HG03378 (cell line): ENCODE data around the gene MEIOB.

Source experiments
- ATAC-seq: cut with Tn5 transposase; IDR thresholded peaks from one replicate; pipeline ENCODE4 v1.9.1; 2021; ENCODE audit warnings: mild to moderate bottlenecking, moderate library complexity; ENCODE audit not compliant: unreplicated experiment

The MEIOB gene

GRCh38 chr16:1832838-1833454 is 39.0 kb downstream of the MEIOB start:
- ATAC-seq: no peak

DNA sequence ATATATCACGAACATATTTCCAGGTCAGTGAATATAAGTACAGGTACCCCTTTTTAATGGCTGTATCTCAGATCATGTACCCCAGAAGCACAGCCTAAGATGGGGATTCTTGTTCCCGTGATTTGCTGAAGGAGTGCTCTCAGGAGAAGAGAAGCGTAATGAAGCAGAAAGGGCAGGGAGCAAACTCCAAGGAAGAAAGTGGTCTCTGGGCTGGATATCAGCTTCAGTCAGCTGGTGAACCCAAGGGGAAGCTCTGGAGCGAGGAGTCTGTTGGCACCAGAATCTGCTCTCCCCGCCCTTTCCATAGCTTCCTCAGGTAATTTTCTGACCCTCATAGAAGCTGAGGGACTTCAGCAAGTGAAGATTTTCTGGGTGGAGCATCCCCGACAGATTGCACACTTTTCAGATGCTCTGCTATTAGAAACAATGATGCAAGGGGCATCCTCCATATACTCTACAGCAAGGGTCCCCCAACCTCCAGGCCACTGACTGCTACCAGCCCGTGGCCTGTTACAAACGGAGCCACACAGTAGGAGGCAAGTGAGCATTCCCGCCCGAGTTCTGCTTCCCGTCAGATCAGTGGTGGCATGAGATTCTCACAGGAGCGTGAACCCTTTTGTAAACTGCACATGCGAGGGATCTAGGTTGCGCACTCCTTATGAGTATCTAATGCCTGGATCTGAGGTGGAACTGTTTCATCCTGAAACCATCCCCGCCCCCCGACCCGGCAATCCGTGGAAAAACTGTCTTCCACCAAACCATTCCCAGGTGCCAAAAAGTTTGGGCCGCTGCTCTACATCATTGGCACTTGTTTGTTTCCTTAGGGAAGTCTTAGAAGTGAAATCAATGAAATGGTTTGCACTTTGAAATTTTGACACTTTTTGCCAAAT is 40.5 kb downstream of the MEIOB start:
- ATAC-seq: no peak

DNA sequence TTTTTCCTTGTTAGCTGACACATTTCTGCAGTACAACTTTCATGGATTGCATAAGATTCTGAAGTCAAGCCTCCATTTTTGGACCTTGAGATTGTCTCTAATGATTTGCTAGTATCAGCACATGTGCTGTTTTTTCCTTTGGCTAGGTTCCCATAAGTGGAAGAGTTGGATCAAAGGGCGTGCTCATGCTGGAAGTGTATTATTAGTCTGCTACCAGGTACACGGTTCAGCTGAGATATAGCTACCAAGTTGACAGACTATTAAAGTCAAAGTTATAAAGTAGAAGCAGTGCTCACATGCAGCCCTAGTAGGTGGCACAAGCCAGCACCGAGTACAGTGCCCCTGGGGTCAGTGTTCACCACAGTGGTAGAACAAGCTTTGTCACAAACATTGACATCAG is 41.8 kb downstream of the MEIOB start:
- ATAC-seq: no peak

GRCh38 chr16:1828645-1829410 is 43.1 kb downstream of the MEIOB start:
- no peak for ATAC-seq

DNA sequence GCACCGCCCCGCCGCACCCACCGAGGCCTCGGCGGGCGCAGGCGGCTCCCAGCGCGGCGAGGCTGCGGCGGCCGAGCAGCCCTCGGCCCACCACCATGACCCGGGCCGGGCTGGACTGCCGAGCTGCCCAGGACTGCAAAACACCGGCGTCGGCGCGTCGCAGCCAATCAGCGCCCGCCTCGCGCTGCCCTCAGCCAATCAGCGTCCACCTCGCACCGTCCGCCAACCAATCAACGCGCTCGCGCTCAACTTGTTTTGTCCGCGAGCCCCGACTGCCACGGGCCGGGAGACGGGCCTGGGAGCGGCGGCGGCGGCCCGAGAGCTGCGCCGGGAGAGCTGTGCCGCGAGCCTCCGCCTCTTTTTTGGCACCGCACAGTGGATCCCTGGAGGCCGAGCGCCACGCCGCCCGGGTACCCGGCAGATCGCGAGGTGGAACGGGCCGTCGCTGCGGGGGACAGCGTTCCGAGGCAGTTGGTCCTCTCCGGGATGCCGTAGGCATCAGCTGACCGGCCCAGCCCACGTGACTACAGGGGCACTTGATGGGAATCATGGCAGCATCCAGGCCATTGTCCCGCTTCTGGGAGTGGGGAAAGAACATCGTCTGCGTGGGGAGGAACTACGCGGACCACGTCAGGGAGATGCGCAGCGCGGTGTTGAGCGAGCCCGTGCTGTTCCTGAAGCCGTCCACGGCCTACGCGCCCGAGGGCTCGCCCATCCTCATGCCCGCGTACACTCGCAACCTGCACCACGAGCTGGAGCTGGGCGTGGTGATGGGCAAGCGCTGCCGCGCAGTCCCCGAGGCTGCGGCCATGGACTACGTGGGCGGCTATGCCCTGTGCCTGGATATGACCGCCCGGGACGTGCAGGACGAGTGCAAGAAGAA is 45.0 kb downstream of the MEIOB start, which contains the start of the genes FAHD1 and HAGH:
Gene FAHD1 (plus strand): TSS at position 516 of the 883 bp plus-strand sequence. CDS start 33 bp downstream, at position 549.
Gene HAGH (minus strand): TSS at position 135 of the 883 bp plus-strand sequence. CDS start 38 bp downstream, at position 97.
- ATAC-seq: peak; percentile 76

DNA sequence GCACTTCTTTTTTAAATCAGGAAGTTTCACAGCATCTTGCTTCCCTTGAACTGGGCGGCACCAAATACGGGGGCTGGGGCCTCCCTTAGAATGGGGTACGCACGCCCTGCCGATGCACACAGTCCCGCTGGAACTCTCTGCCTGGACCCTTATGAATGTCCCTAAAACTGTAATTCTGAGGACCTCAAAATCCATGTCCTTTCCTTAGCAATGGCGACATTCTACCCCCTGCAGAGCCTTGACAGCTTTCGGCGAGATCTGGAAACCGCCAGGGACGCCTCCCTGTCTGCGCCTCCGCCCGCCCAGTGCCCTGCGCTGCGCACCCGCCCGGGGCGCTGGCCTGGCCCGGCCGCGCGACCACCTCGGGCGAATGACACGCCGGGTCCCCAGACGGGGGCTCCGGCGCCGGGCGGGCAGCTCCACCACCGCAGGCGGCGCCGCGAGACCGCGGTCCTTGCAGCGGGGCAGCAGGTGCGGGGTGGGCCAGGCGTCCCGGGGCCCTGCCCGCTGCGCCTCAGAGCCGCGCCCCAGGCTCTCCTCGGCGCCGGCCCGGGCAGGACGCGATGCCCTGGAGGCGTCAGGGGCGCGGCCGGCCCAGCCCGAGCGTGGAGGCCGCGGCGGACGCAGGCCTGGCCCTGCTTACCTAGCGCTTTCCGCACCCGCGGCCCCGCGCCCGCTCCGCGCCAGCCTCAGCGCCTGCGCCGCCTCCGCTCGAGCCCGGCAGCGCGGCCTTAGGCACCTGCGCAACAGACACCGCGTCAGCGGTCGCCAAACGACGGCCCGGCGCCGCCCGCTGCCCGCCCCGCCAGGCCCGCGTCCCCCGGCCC is 45.9 kb downstream of the MEIOB start:
- ATAC-seq: peak; percentile 26

DNA sequence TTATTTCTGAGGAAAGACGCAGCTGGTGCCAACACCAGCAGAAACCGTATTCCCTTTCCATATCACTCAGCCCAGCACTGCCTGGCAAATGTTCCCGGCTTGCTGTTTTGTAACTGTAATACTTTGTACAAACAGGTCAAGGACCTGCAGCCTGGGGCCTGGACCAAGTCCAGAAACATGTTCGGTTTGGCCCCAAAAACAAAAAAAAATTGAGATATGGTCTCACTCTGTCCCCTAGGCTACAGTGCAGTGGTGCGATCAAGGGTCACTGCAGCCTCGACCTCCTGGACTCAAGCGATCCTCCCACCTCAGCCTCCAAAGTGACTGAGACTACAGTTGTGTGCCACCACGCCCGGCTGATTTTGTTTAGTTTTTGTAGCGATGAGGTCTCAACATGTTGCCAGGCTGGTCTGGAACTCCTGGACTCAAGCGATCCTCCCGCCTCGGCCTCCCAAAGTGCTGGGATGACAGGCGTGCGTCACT is 46.5 kb downstream of the MEIOB start:
- ATAC-seq: no peak

- no peak for ATAC-seq
These were observed 48.1 kb downstream of the MEIOB start for GRCh38 chr16:1823821-1824220.

DNA sequence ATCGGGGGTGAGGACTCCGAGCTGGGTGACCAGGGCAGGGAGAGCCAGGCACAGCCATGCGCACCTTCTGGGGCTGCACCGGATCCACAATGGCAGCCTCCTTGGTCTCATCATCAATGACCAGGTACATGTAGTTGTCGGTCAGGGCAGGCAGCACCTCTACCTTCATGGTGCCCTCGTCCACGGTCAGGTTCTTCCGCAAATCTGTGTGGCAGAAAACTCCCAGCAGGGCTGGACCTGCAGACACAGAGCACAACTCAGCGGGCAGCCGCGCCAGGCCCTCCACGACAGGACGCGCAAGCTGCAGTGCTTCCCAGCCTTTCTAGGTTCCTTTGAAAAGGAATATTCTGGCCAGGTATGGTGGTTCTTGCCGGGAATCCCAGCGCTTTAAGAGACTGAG is 49.2 kb downstream of the MEIOB start:
- ATAC-seq: no peak

DNA sequence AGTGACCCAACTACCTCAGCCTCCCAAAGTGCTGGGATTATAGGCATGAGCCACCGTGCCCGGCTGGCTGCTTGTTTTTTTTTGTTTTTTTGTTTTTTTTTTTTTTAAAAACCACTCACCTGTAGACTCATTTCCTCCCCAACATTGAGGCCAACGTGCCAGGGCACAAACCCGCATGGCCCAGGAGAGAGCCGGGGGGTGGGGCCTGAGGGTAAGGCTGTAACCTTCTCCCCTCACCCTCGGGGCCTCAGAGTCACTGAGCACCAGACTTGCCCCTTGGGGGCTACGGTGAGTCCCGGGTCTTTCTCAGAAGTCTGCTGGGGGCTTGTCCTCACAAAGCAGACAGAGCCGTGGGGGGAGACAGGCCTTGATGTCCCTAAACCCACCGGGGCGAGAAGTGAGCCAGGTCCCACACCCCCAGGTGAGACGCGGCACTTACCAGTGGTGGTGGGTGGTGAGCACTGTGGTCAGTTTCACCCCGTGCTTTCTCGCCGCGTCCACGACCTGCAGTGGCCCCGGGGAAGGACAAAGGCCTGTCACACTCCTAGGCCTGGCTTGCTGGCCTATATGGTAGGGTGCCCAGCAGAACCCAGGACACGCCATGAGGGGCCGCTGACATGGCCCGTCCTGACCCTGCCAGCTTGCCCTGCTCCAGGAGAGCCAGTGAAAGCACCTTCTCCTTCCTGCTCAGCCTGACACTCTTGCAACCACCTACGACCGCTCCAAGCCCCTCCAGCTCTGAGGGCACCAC is 49.9 kb downstream of the MEIOB start:
- ATAC-seq: no peak

GRCh38 chr16:1820946-1821290 is 51.0 kb downstream of the MEIOB start:
- no peak for ATAC-seq

GRCh38 chr16:1820096-1820945 is 51.6 kb downstream of the MEIOB start:
- ATAC-seq: no peak

DNA sequence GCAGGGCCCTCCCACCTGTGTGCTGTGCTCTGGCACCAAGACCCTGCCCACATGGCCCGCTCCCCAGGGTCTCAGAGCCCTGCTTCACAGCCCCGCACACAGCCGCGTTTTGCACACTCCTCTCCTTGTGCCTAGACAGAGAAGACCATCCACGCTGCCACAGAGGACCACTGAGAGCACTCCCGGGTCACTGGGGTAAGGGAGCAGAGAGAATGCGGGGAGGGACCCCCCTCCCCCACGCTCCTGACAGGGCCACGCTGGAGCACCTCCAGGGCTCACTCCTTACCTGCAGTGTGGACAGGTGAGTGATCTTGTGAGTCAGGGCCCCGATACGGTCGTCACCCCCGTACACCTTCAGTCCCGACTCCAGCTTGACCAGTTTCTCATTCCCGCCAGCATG is 52.4 kb downstream of the MEIOB start:
- ATAC-seq: no peak

- ATAC-seq: no peak
These were observed 53.0 kb downstream of the MEIOB start for GRCh38 chr16:1818873-1819525.

DNA sequence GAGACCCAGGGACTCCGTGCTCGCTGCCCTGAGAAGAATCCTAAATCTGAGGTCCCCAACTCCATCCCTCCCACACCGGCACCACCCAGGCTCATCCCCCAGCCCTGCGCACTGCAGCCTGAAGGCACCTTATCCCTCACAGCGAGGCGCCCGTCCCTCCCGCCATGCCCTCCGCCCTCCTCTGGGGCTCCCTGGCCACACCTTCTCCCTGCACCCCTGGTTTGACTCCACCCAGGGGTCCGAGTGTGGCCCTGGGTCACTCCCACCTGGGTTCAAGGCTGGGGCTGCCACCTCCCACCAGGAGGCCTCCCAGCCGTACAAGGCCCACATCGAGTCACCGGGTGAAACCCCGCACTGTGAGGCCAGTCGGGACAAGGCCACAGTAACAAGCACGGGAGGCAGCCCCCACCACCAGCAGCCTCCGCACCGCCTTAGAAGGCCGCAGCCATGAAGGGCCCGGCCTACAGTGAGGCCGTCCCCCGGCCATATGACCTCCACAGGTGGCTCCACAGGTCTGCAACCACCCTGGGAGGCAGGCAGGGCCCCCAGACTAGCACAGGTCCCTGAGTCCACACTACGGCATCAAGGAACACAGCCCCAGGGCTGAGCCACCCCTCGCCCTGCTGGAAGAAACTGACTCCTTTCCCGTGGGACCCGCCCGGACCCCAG is 53.6 kb downstream of the MEIOB start:
- ATAC-seq: no peak

DNA sequence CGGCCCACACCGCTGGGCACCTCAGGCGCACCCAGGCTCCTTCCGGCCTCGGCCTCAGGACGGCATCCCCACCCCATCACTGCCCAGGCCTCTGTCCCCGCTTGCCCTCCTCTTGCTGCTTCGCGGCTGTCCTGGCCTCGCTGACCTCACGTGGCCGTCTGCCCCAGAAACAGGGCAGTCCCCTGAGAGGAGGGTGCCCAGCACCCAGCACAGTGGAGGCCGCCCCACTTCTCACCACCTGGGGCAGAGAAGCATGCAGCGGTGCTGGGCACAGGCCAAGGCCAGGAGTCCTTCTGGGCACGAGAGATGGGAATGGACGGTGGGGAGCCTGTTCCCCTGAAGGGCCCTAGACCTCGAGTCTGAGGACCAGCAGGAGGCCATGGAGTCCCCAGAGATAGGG is 54.2 kb downstream of the MEIOB start:
- no peak for ATAC-seq

DNA sequence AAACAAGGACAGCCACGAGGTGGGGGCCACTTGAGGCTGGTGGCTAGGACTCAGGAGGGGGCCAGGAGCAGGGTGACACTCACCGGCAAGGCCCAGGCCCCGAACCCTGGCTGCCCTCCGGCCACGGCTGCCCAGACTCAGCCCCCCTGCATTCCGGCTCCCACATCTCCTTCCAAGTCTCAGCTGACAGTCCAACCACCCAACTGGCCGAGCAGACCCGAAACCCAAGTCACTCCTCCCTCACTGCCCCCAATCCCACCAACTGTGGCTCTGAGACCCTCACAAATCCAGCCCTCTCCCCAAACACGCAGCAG is 54.7 kb downstream of the MEIOB start:
- no peak for ATAC-seq
